Measurements from ENCODE around the gene SLC2A4RG.

GRCh38 chr20:63735859-63736718, 3.5 kb upstream of the SLC2A4RG start, which contains the start of gene LIME1:
- no peak for TF ChIP-seq POLR2A (IDR thresholded peaks at IDR 0.05)
- no peak for TF ChIP-seq CTCF (IDR thresholded peaks at IDR 0.05)
- no peak for TF ChIP-seq POLR2AphosphoS5 (IDR thresholded peaks at IDR 0.05)
